Panc1 (cell line): ENCODE results near the gene DNAL4.

Experiments
- CTCF ChIP-seq: fragments of 450-650 bp; IDR thresholded peaks from 2 replicates; pipeline ENCODE4 v1.5.1; 2017; ENCODE audit warnings: mild to moderate bottlenecking
- POLR2AphosphoS5 ChIP-seq: IDR thresholded peaks from 2 replicates; pipeline ENCODE4 v1.6.1; 2012; ENCODE audit warnings: mild to moderate bottlenecking, low read depth, low read length, moderate library complexity
- REST ChIP-seq, 2 experiments: IDR thresholded peaks; 2 replicates each; pipeline ENCODE4 v1.6.1; 2011 to 2012; ENCODE audit warnings: low read depth in 2 of 2, control low read depth in 1 of 2, low read length in 1 of 2, mild to moderate bottlenecking in 1 of 2, moderate library complexity in 1 of 2; ENCODE audit not compliant: insufficient read depth in 1 of 2
- SIN3A ChIP-seq: IDR thresholded peaks from 2 replicates; pipeline ENCODE4 v1.6.1; 2012; ENCODE audit warnings: low read depth, mild to moderate bottlenecking, low read length, moderate library complexity, borderline replicate concordance; ENCODE audit not compliant: insufficient read depth

- no peak; the same call in 1 of the 2 replicates for TF ChIP-seq CTCF
- TF ChIP-seq POLR2AphosphoS5, result no peak
- no peak for TF ChIP-seq REST (IDR thresholded peaks at IDR 0.05; ENCODE audit: insufficient read depth in 1 of 2, low read depth in 2 of 2, low read length in 1 of 2)
- no peak for TF ChIP-seq SIN3A
Measured at GRCh38 chr22:38843201-38843656, 49.3 kb upstream of the DNAL4 start.
